IMR-90 (cell line): Measurements from ENCODE around the gene C6. TPM values are rescaled to one million over a fixed set of nuclear protein-coding genes. Genes with fewer than 3 reads are reported as not detected.

Experiments used
- ATAC-seq: fragments of 200-7000 bp; cut with Tn5 transposase; 2 replicates; pipeline ENCODE4 v1.9.1; 2020; ENCODE audit warnings: low read depth, mild to moderate bottlenecking, moderate library complexity
- BruUV-seq: library from RNA; stranded (reverse); fragments of 400-500 nt; replicated peaks from 2 replicates; lab custom pipeline; 2021; lab: Mats Ljungman, UMichigan
- CTCF ChIA-PET: fragments of 300-600 bp; formaldehyde crosslinking; extraction: SDS; loops from one replicate; lab custom pipeline; 2021; ENCODE audit warnings: antibody characterized with exemption; lab: Yijun Ruan, JAX
- POLR2A ChIA-PET: fragments of 300-600 bp; sonication (Branson Sonifier 250); formaldehyde crosslinking; loops from one replicate; lab custom pipeline; 2022; ENCODE audit warnings: antibody characterized with exemption; ENCODE audit not compliant: unreplicated experiment; lab: Charles Lee
- DNase-seq: peaks from one replicate; pipeline ENCODE4 v3.0.0; 2013
- H2AFZ ChIP-seq: replicated peaks from 2 replicates; pipeline ENCODE3; 2013; ENCODE audit warnings: low read length, mild to moderate bottlenecking; ENCODE audit not compliant: poor library complexity
- H2AK5ac ChIP-seq: 2 replicates; pipeline ENCODE4 v1.6.1; 2013; ENCODE audit warnings: low read depth, low read length, inconsistent platforms
- H2AK9ac ChIP-seq: replicated peaks from 2 replicates; pipeline ENCODE3; 2013; ENCODE audit warnings: mild to moderate bottlenecking, low read depth, low read length, moderate library complexity; ENCODE audit not compliant: poor library complexity
- H2BK120ac ChIP-seq: 2 replicates; pipeline ENCODE4 v1.6.1; 2013; ENCODE audit warnings: low read depth, low read length, inconsistent platforms
- H2BK15ac ChIP-seq: 3 replicates; pipeline ENCODE4 v1.6.1; 2013; ENCODE audit warnings: low read depth, low read length, inconsistent platforms
- H2BK20ac ChIP-seq: 2 replicates; pipeline ENCODE4 v1.6.1; 2013; ENCODE audit warnings: low read depth, mild to moderate bottlenecking, inconsistent platforms, low read length, moderate library complexity
- H2BK5ac ChIP-seq: 2 replicates; pipeline ENCODE4 v1.6.1; 2013; ENCODE audit warnings: mild to moderate bottlenecking, low read depth, low read length, inconsistent platforms; ENCODE audit not compliant: poor library complexity, severe bottlenecking
- H3K14ac ChIP-seq: replicated peaks from 2 replicates; pipeline ENCODE4 v1.6.1; 2013; ENCODE audit warnings: low read depth, low read length, inconsistent platforms
- H3K18ac ChIP-seq: 2 replicates; pipeline ENCODE4 v1.6.1; 2013; ENCODE audit warnings: low read depth, low read length, control low read depth
- H3K23ac ChIP-seq: 2 replicates; pipeline ENCODE4 v1.6.1; 2013; ENCODE audit warnings: low read depth, low read length, inconsistent platforms
- H3K27ac ChIP-seq: 2 replicates; pipeline ENCODE4 v1.5.1; 2013; ENCODE audit warnings: mild to moderate bottlenecking, control low read depth, low read length; ENCODE audit not compliant: insufficient read depth
- H3K27me3 ChIP-seq: 2 replicates; pipeline ENCODE4 v1.6.1; 2013; ENCODE audit warnings: low read length; ENCODE audit not compliant: control insufficient read depth, insufficient read depth
- H3K36me3 ChIP-seq: 2 replicates; pipeline ENCODE4 v1.6.1; 2013; ENCODE audit warnings: low read length, mixed read lengths; ENCODE audit not compliant: control insufficient read depth, insufficient read depth
- H3K4ac ChIP-seq: 2 replicates; pipeline ENCODE4 v1.6.1; 2013; ENCODE audit warnings: low read depth, low read length, inconsistent platforms
- H3K4me1 ChIP-seq: 2 replicates; pipeline ENCODE4 v1.6.1; 2013; ENCODE audit warnings: low read length, mixed read lengths; ENCODE audit not compliant: control insufficient read depth, insufficient read depth
- H3K4me2 ChIP-seq: 2 replicates; pipeline ENCODE4 v1.6.1; 2013; ENCODE audit warnings: low read depth, mild to moderate bottlenecking, control low read depth, low read length, moderate library complexity
- H3K4me3 ChIP-seq: 2 replicates; pipeline ENCODE4 v1.5.1; 2013; ENCODE audit warnings: low read depth, mild to moderate bottlenecking, control low read depth, low read length, moderate library complexity; ENCODE audit not compliant: insufficient read depth
- H3K56ac ChIP-seq: 2 replicates; pipeline ENCODE4 v1.6.1; 2013; ENCODE audit warnings: low read length, inconsistent platforms; ENCODE audit not compliant: insufficient read depth; ENCODE audit errors: extremely low read depth
- H3K79me1 ChIP-seq, 2 experiments: 2 replicates each; pipeline ENCODE4 v1.6.1; 2013; ENCODE audit warnings: low read length in 2 of 2, inconsistent platforms in 1 of 2, low read depth in 1 of 2
- H3K9ac ChIP-seq: 2 replicates; pipeline ENCODE4 v1.6.1; 2013; ENCODE audit warnings: low read depth, low read length, control low read depth
- H3K9me1 ChIP-seq: 2 replicates; pipeline ENCODE4 v1.6.1; 2013; ENCODE audit warnings: low read length, inconsistent platforms; ENCODE audit not compliant: insufficient read depth
- H3K9me3 ChIP-seq: 2 replicates; pipeline ENCODE4 v1.6.1; 2013; ENCODE audit warnings: low read length; ENCODE audit not compliant: control insufficient read depth, insufficient read depth
- H4K20me1 ChIP-seq: 2 replicates; pipeline ENCODE4 v1.6.1; 2013; ENCODE audit warnings: low read length, inconsistent platforms; ENCODE audit not compliant: insufficient read depth
- H4K5ac ChIP-seq: 2 replicates; pipeline ENCODE4 v1.6.1; 2013; ENCODE audit warnings: mild to moderate bottlenecking, low read depth, low read length, control low read depth
- H4K8ac ChIP-seq, 2 experiments: 2 replicates each; pipeline ENCODE4 v1.6.1; 2013; ENCODE audit warnings: low read depth in 2 of 2, low read length in 2 of 2, control low read depth in 1 of 2, inconsistent platforms in 1 of 2
- H4K91ac ChIP-seq: 2 replicates; pipeline ENCODE4 v1.6.1; 2013; ENCODE audit warnings: low read depth, low read length, inconsistent platforms; ENCODE audit not compliant: insufficient read depth
- BHLHE40 ChIP-seq: fragments of 150-350 bp; IDR thresholded peaks from 2 replicates; pipeline ENCODE4 v1.6.1; 2016; ENCODE audit warnings: mild to moderate bottlenecking, low read depth, low read length
- CEBPB ChIP-seq: IDR thresholded peaks from 2 replicates; pipeline ENCODE4 v1.6.1; 2012; ENCODE audit warnings: low read depth, low read length, improper control_type of control experiment
- CHD1 ChIP-seq: IDR thresholded peaks from 2 replicates; pipeline ENCODE4 v1.6.1; 2012; ENCODE audit warnings: low read depth, low read length, improper control_type of control experiment
- ELK1 ChIP-seq: fragments of 150-350 bp; IDR thresholded peaks from 2 replicates; pipeline ENCODE4 v1.6.1; 2016; ENCODE audit warnings: low read depth, mild to moderate bottlenecking, low read length, moderate library complexity, borderline replicate concordance
- FOS ChIP-seq: fragments of 150-350 bp; IDR thresholded peaks from 2 replicates; pipeline ENCODE4 v1.6.1; 2016; ENCODE audit warnings: low read depth, low read length
- MAFK ChIP-seq: IDR thresholded peaks from 2 replicates; pipeline ENCODE4 v1.6.1; 2012; ENCODE audit warnings: low read depth, low read length, improper control_type of control experiment
- MAZ ChIP-seq: IDR thresholded peaks from 2 replicates; pipeline ENCODE4 v1.6.1; 2012; ENCODE audit warnings: low read depth, mild to moderate bottlenecking, low read length, improper control_type of control experiment, moderate library complexity, borderline replicate concordance
- MXI1 ChIP-seq: IDR thresholded peaks from 2 replicates; pipeline ENCODE4 v1.6.1; 2012; ENCODE audit warnings: low read depth, mild to moderate bottlenecking, low read length, moderate library complexity, borderline replicate concordance
- NFE2L2 ChIP-seq: fragments of 150-350 bp; IDR thresholded peaks from 2 replicates; pipeline ENCODE4 v1.6.1; 2016; ENCODE audit warnings: low read depth, mild to moderate bottlenecking, low read length
- POLR2A ChIP-seq: IDR thresholded peaks from 2 replicates; pipeline ENCODE4 v1.6.1; 2012; ENCODE audit warnings: mild to moderate bottlenecking, low read depth, low read length
- RAD21 ChIP-seq: IDR thresholded peaks from 2 replicates; pipeline ENCODE4 v1.6.1; 2012; ENCODE audit warnings: low read length, improper control_type of control experiment
- RCOR1 ChIP-seq: IDR thresholded peaks from 2 replicates; pipeline ENCODE4 v1.6.1; 2012; ENCODE audit warnings: mild to moderate bottlenecking, low read length, improper control_type of control experiment; ENCODE audit not compliant: insufficient replicate concordance
- RFX5 ChIP-seq: IDR thresholded peaks from 2 replicates; pipeline ENCODE4 v1.8.0; 2012; ENCODE audit warnings: low read depth, mild to moderate bottlenecking, low read length, moderate library complexity
- SMC3 ChIP-seq: fragments of 150-350 bp; IDR thresholded peaks from 2 replicates; pipeline ENCODE4 v1.6.1; 2016; ENCODE audit warnings: low read depth, mild to moderate bottlenecking, antibody characterized with exemption, low read length, moderate library complexity
- USF2 ChIP-seq: fragments of 150-350 bp; IDR thresholded peaks from 2 replicates; pipeline ENCODE4 v1.6.1; 2017; ENCODE audit warnings: mild to moderate bottlenecking, antibody characterized with exemption, low read length, low read depth
- WGBS, 2 experiments: methylation state at CpG; one replicate each; pipeline versions ENCODE4 v1.1.5 to v1.1.7; 2013; ENCODE audit warnings: missing lambda C conversion rate in 2 of 2; ENCODE audit not compliant: insufficient read length in 1 of 2; ENCODE audit errors: extremely low coverage in 2 of 2; 5-methylcytosine and 5-hydroxymethylcytosine counted together
- dilution Hi-C: fragments of 300-500 bp; cut with HindIII; formaldehyde crosslinking; loops from one replicate; pipeline ENCODE4 v1.14.3; 2018; ENCODE audit warnings: low sequenced_read_pairs; ENCODE audit not compliant: unreplicated experiment
- in situ Hi-C: fragments of 300-500 bp; cut with MboI; formaldehyde crosslinking; loops from 3 replicates; pipeline ENCODE4 v1.14.3; 2019; ENCODE audit warnings: low sequenced_read_pairs, inconsistent platforms, mixed read lengths
- intact Hi-C: fragments of 100-400 bp; cut with micrococcal nuclease; formaldehyde crosslinking; loops from 2 replicates; pipeline ENCODE4 v1.10.0; 2022
- polyA plus RNA-seq, 3 experiments: library from polyadenylated mRNA; depleted of rRNA; stranded (reverse); fragments of >200 nt; gene quantifications; 2 replicates each; pipeline ENCODE4 v1.2.3, GENCODE V29; 2012; ENCODE audit warnings: low replicate concordance in 1 of 3
- total RNA-seq: library from RNA; depleted of rRNA; stranded (reverse); fragments of >200 nt; gene quantifications from 2 replicates; pipeline ENCODE4 v1.2.3, GENCODE V29; 2012
- TF ChIP-seq, protein P1 (sequence below): conservative IDR thresholded peaks from 2 replicates; pipeline ENCODE4 v1.5.1; 2012; ENCODE audit warnings: mild to moderate bottlenecking, low read depth, low read length, improper control_type of control experiment

C6 gene
- total and polyA plus RNA-seq, 2 of the 4 experiments (the other 2 are of a cell fraction), result 0.05 to 0.18 TPM

GRCh38 chr5:41211417-41211816 is 1.9 kb downstream of the C6 start:
- dilution Hi-C loops (no loop called here), intact Hi-C loops (no loop called here), in situ Hi-C loops (no loop called here)
- no peak overlapping the region for H4K8ac ChIP-seq
- no peaks in the 10 kb centered on the region for H4K20me1 ChIP-seq
- CTCF ChIA-PET, result interaction anchor here (0.6 kb wide), 1 partner anchor 18 kb away, joined by 3 read pairs; no protein-coding TSS in a partner anchor
- no peaks in the 10 kb centered on the region for H3K79me1 ChIP-seq
- H3K56ac ChIP-seq, result no peak overlapping the region
- H2BK15ac ChIP-seq, result no peak overlapping the region
- no peaks in the 10 kb centered on the region for H3K4me1 ChIP-seq
- H2BK20ac ChIP-seq, result no peak overlapping the region
- no TSS peak for BruUV-seq
- POLR2A ChIA-PET, result no interaction called here
- no peak for ATAC-seq
- H2AK9ac ChIP-seq, result no peak overlapping the region
- no peaks in the 10 kb centered on the region for H3K36me3 ChIP-seq
- no peaks in the 10 kb centered on the region for H3K9me1 ChIP-seq
- H4K91ac ChIP-seq, result no peak overlapping the region
- H2AFZ ChIP-seq, result no peak overlapping the region
- H3K18ac ChIP-seq, result no peak overlapping the region
- no peak overlapping the region for H3K4ac ChIP-seq
- H2AK5ac ChIP-seq, result no peak overlapping the region
- H3K9me3 ChIP-seq, result no peaks in the 10 kb centered on the region
- H2BK120ac ChIP-seq, result no peak overlapping the region
- DNase-seq, result no peak
- no peak overlapping the region for H3K14ac ChIP-seq
- no peak overlapping the region for H3K23ac ChIP-seq
- no peak overlapping the region for H4K5ac ChIP-seq
- H3K4me2 ChIP-seq, result no peak overlapping the region
- no peak overlapping the region for H3K27ac ChIP-seq
- no peaks in the 10 kb centered on the region for H3K27me3 ChIP-seq
- 100% methylated on average over 1 of the region's 4 CpGs; no CpG with 5 or more reads in 1 of the 2 experiments for WGBS, 2 experiments
- H2BK5ac ChIP-seq, result no peak overlapping the region
- no peak overlapping the region for H3K4me3 ChIP-seq
- TF ChIP-seq MAFK (no peak), USF2 (no peak), FOS (no peak), BHLHE40 (no peak), NFE2L2 (no peak), ELK1 (no peak), CEBPB (no peak), MAZ (no peak), RCOR1 (no peak), RAD21 (no peak), POLR2A (no peak), MXI1 (no peak), SMC3 (no peak), CHD1 (no peak), RFX5 (no peak)
- TF ChIP-seq, protein P1, sequence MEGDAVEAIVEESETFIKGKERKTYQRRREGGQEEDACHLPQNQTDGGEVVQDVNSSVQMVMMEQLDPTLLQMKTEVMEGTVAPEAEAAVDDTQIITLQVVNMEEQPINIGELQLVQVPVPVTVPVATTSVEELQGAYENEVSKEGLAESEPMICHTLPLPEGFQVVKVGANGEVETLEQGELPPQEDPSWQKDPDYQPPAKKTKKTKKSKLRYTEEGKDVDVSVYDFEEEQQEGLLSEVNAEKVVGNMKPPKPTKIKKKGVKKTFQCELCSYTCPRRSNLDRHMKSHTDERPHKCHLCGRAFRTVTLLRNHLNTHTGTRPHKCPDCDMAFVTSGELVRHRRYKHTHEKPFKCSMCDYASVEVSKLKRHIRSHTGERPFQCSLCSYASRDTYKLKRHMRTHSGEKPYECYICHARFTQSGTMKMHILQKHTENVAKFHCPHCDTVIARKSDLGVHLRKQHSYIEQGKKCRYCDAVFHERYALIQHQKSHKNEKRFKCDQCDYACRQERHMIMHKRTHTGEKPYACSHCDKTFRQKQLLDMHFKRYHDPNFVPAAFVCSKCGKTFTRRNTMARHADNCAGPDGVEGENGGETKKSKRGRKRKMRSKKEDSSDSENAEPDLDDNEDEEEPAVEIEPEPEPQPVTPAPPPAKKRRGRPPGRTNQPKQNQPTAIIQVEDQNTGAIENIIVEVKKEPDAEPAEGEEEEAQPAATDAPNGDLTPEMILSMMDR, result no peak
- no peak overlapping the region for H3K9ac ChIP-seq
